RPMI7951 (cell line): ENCODE data around the gene CD226. TPM values are rescaled to one million over a fixed set of nuclear protein-coding genes. Genes with fewer than 3 reads are reported as not detected.

Source experiments
- DNase-seq: peaks from one replicate; pipeline ENCODE4 v3.0.0-alpha.2; 2012; ENCODE audit warnings: low read depth
- total RNA-seq: library from RNA; depleted of rRNA; stranded (reverse); fragments of >200 nt; shearing (Covaris generic); gene quantifications from 2 replicates; pipeline ENCODE4 v1.2.3, GENCODE V29; 2014

The CD226 gene
- total RNA-seq, 1 experiment from 2014 or later, result 0.12 TPM

DNA sequence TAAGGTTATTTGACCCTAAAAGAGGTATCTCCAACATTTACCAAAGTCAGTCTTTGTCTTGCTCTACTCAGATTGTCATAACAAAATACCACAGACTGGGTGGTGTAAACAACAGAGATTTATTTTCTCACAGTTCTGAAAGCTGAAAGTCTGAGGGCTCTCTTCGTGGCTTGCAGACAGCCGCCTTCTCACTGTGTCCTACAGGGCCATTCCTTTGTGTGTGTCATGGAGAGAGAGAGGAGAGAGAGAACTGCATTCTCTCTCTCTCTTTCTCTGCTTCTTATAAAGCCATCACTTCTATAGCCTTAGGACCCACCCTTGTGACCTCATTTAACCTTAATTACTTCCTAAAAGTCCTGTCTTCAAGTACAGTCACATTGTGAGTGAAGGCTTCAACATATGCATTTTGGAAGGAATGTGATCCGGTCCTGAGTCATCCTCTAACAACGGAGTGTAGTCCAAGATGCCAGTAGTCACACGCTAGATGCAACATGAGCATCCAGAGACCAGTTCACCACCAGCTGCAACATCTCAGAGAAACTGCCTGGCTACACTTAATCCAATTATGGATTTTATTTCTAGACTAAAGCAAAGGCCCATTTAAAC, 130.2 kb downstream of the CD226 start:
- DNase-seq, result peak; percentile 91

DNA sequence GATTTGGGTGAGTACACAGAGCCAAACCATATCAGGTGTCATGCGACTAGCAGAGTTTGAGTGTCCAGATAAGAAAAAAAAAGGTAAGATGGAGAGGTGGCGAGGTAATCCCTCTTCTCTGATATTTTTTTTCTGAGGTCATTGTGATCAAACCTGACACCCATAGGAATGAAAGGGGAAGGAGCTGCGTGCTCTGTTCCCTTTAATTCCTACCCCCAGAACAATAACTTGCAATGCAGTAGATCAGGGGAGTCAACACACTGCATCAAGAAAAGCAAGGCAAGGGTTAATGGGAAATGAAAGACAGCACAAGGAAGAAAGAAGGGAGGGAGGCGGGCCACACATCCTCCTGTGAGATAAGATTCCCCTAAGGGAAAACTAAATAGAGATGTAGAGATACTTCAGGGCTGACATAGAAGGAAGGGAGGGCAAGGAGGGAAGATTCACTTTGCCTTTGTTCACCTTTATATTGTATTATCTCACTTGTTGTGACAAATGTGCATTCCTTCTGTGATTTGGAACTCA, 132.8 kb downstream of the CD226 start:
- DNase-seq, result no peak

DNA sequence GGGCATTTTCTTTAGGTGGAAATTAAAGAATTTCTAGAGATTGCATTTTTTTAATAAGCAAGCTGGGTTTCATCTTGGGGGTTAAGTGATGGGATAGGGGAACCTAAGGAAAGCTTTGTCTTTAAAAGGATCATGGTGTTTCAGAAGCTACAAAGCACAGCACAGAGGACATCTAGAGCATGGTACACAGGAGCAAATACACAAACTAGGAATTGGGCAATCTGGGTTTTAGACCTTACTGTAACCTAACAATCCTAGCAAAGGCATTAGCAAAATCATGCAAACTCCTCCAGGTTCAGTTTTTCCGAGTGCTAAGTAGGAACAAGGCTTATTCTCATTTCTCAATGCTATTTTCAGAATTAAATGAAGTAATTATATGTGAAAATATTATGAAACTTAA, 134.1 kb downstream of the CD226 start:
- no peak for DNase-seq

DNA sequence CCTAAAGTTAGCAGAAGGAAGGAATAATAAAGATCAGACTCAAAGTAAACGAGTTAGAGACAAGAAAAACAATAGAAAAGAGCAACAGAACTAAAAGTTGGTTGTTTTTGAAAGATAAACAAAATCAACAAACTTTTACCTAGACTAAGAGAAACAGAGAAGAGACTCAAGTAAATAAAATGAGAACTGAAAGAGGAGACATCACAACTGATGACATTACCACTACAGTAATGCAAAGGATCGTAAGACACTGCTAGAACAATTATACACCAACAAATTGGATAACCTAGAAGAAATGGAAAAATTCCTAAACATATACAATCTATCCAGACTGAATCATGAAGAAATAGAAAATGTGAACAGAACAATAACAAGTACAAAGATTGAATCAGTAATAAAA, 139.3 kb downstream of the CD226 start:
- no peak for DNase-seq

DNA sequence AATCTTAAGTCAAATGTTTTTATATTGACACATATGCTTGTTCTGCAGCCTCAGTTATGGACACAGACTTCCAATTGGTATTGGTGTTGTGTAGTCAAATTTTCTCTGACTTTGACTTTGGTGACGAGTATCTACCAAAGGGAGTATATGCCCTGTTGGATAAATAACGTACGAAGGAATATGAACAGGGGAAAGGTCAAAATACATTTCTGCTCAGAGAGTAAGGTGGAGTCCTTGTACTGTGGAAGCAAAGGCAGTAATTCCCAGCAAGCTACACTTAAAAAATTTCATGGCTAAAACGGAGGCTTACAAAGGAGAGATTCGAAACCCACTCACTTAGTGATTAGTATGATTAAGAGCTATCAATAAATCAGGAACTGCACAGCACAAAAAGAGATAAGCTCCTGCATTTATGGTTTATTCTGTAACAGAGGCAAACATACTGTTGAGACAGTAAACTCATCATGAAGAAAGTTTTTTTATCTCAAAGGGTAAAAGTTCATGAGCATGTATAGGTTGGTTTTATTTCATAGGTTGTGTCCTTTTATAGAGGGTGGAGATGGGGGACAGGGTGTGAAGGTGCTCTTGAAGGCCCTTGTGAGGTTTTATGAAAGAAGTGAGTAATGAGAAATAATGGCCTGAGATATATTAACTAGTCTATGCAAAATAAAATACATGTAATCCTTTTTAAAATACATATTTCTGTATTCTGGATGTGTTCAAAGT, 142.7 kb downstream of the CD226 start:
- DNase-seq, result no peak
